Suprapubic skin (tissue), 4 donors: ENCODE results near the gene P2RX6.

Experiments used
- CTCF ChIP-seq, 2 donors: fragments of 200-600 bp in 1 of 2; fragments of 450-650 bp in 1 of 2; sonication (generic) in 1 of 2; IDR thresholded peaks; one replicate each; pipeline ENCODE4 v1.5.1; 2016 to 2019; ENCODE audit warnings: antibody characterized with exemption in 2 of 2, mild to moderate bottlenecking in 1 of 2, moderate library complexity in 1 of 2
- EP300 ChIP-seq: sonication (generic); formaldehyde crosslinking; IDR thresholded peaks from one replicate; pipeline ENCODE4 v1.6.1; 2017; ENCODE audit warnings: antibody characterized with exemption
- POLR2A ChIP-seq, 2 donors: fragments of 450-650 bp; IDR thresholded peaks; one replicate each; pipeline ENCODE4 v1.6.1; 2017; ENCODE audit warnings: antibody characterized with exemption in 2 of 2, mild to moderate bottlenecking in 2 of 2, moderate library complexity in 2 of 2
- POLR2AphosphoS5 ChIP-seq, 3 donors: sonication (generic); formaldehyde crosslinking; IDR thresholded peaks; one replicate each; pipeline ENCODE4 v1.6.1; 2017; ENCODE audit warnings: antibody characterized with exemption in 3 of 3

GRCh38 chr22:21055880-21056319 is 40.9 kb downstream of the P2RX6 start:
- TF ChIP-seq CTCF (IDR thresholded peaks at IDR 0.05): no peak
- TF ChIP-seq EP300: no peak
- no peak for TF ChIP-seq POLR2A (IDR thresholded peaks at IDR 0.05)
- TF ChIP-seq POLR2AphosphoS5 (IDR thresholded peaks at IDR 0.05): no peak
